NCI-H2107 treated with DMSO at 0.1 percent for 48 hours (cell line): ENCODE data around the gene HMG20A.

Experiments used
- DNase-seq: peaks from one replicate; lab custom pipeline; 2025; ENCODE audit not compliant: unreplicated experiment; lab: John Stamatoyannopoulos, UW

HMG20A gene

DNA sequence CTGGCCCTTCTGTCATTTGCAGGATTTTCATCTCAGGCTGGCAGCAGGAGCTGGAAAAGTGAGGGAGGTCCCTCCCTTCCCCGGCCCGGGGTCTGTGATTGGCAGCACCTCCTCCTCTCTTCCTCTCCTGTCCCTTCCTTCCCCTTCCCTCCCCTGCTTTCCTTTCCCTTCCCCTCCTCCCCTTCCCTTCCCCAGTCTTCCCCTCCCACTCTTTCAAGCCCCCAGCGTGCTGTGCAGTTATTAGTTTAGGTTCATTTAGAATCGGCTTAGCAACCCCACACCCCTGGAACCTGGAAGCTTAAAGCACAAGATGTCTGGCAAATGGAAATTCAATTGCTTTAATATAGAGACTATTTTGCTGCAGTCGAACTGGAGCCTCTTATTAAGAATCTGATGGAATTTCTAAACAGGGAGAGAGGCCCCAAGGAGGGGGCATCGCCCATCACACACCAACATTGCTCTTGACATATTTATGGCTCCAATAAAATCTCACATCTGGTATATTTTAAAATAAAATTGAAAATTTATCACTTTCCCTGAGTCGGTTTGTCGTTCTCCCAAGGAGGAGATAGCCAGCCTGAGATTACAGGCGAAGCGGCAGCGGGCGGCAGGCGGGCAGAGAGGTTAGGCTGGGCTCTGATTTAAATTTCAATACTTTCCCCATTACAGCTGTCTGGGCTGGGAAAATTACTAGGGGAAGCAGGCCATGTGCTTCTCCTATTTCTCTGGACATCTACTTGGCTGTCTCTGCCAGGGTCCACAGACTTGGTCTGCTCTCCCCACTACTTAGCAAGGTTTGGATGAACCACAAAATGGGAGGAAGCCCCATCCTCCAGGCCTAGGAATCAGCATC is 113.1 kb downstream of the HMG20A start:
- no peak for DNase-seq
